ENCODE results near the gene VSNL1.

GRCh38 chr2:17646081-17646554, 105.6 kb downstream of the VSNL1 start:
- TF ChIP-seq POLR2A (IDR thresholded peaks at IDR 0.05) (no peak), CTCF (IDR thresholded peaks at IDR 0.05) (peak; percentile 54 to 79 (median 77)), POLR2AphosphoS5 (IDR thresholded peaks at IDR 0.05) (peak in 3 of 4 donors; percentile 72 to 82 (median 74))
